HepG2 (cell line): ENCODE data around the gene ADARB2. TPM values are rescaled to one million over a fixed set of nuclear protein-coding genes. Genes with fewer than 3 reads are reported as not detected.

Source experiments
- ATAC-seq: fragments of 200-7000 bp; cut with Tn5 transposase; 3 replicates; pipeline ENCODE4 v1.9.1; 2020; ENCODE audit warnings: mild to moderate bottlenecking, moderate library complexity
- BruUV-seq: library from RNA; stranded (reverse); fragments of 400-500 nt; replicated peaks from 2 replicates; lab custom pipeline; 2021; lab: Mats Ljungman, UMichigan
- CTCF ChIA-PET: fragments of 300-600 bp; formaldehyde crosslinking; extraction: SDS; loops from one replicate; lab custom pipeline; 2021; ENCODE audit warnings: low total read pairs, inconsistent platforms, low intra/inter-chr PET ratio; lab: Yijun Ruan, JAX
- POLR2A ChIA-PET: fragments of 350-600 bp; sonication (Branson Sonifier 250); formaldehyde crosslinking; loops from one replicate; lab custom pipeline; 2020; ENCODE audit warnings: antibody characterized with exemption, inconsistent platforms; lab: Yijun Ruan, JAX
- DNase-seq: peaks from one replicate; pipeline ENCODE4 v3.0.0-alpha.2; 2015; ENCODE audit warnings: low spot score
- FAIRE-seq: peaks from 3 replicates; lab custom pipeline; 2011; peaks lifted over from hg19 to GRCh38; lab: Jason Lieb, UNC
- H2AFZ ChIP-seq: one replicate; pipeline ENCODE4 v1.6.1; 2011; ENCODE audit warnings: low read length, inconsistent platforms
- H3K27ac ChIP-seq: fragments of 300-600 bp; 3 replicates; pipeline ENCODE4 v1.8.0; 2011; ENCODE audit warnings: mixed run types, mild to moderate bottlenecking, mixed read lengths, low read length, inconsistent platforms; ENCODE audit not compliant: insufficient read depth; ENCODE audit errors: extremely low read length
- H3K27me3 ChIP-seq, 2 experiments: fragments of 200-600 bp in 1 of 2; 2 replicates in 1 of 2; 3 replicates in 1 of 2; pipeline versions ENCODE4 v1.6.0 to v1.8.0; 2011; ENCODE audit warnings: low read length in 2 of 2, mild to moderate bottlenecking in 2 of 2, moderate library complexity in 2 of 2, inconsistent platforms in 1 of 2; ENCODE audit not compliant: insufficient read depth in 2 of 2, control insufficient read depth in 1 of 2
- H3K36me3 ChIP-seq, 2 experiments: fragments of 200-600 bp in 1 of 2; replicated peaks in 1 of 2; 2 replicates in 1 of 2; 3 replicates in 1 of 2; pipeline versions ENCODE4 v1.5.1 to v1.8.0; 2011; ENCODE audit warnings: low read length in 2 of 2, inconsistent platforms in 1 of 2; ENCODE audit not compliant: insufficient read depth in 2 of 2, control insufficient read depth in 1 of 2
- H3K4me1 ChIP-seq: 2 replicates; pipeline ENCODE4 v1.5.1; 2012; ENCODE audit warnings: low read length, inconsistent platforms; ENCODE audit not compliant: insufficient read depth
- H3K4me2 ChIP-seq: 2 replicates; pipeline ENCODE4 v1.6.0; 2011; ENCODE audit warnings: low read depth, low read length, inconsistent platforms
- H3K4me3 ChIP-seq, 3 experiments: fragments of 200-600 bp in 1 of 3; sonication (generic), shearing (Covaris generic) in 1 of 3; replicated peaks in 1 of 3; 2 replicates each; pipeline ENCODE4 v1.5.1; 2011 to 2016; ENCODE audit warnings: low read length in 3 of 3, inconsistent platforms in 2 of 3, low read depth in 2 of 3, mild to moderate bottlenecking in 2 of 3, control low read depth in 1 of 3, mixed read lengths in 1 of 3; ENCODE audit not compliant: insufficient read depth in 1 of 3
- H3K79me2 ChIP-seq: one replicate; pipeline ENCODE4 v1.6.1; 2011; ENCODE audit warnings: low read length, inconsistent platforms; ENCODE audit not compliant: insufficient read depth
- H3K9ac ChIP-seq: 2 replicates; pipeline ENCODE4 v1.6.0; 2011; ENCODE audit warnings: mild to moderate bottlenecking, low read depth, low read length, inconsistent platforms; ENCODE audit not compliant: insufficient read depth
- H3K9me3 ChIP-seq: 2 replicates; pipeline ENCODE4 v1.5.1; 2012; ENCODE audit warnings: mild to moderate bottlenecking, low read length
- H4K20me1 ChIP-seq: 2 replicates; pipeline ENCODE4 v1.6.0; 2011; ENCODE audit warnings: inconsistent platforms, mild to moderate bottlenecking, low read length, moderate library complexity; ENCODE audit not compliant: insufficient read depth
- CERS6 ChIP-seq: sonication (generic); formaldehyde crosslinking; IDR thresholded peaks from 2 replicates; pipeline ENCODE4 v1.5.0; 2020; ENCODE audit warnings: missing genetic modification reagents
- DNMT3B ChIP-seq: conservative IDR thresholded peaks from 2 replicates; pipeline ENCODE4 v1.6.1; 2016; ENCODE audit warnings: missing biosample characterization, control low read depth
- FOXO1 ChIP-seq: sonication (generic); formaldehyde crosslinking; IDR thresholded peaks from 2 replicates; pipeline ENCODE4 v1.4.0; 2020; ENCODE audit warnings: missing genetic modification reagents
- NBN ChIP-seq: fragments of 450-650 bp; conservative IDR thresholded peaks from 2 replicates; pipeline ENCODE4 v1.6.1; 2017
- NCOA1 ChIP-seq: sonication (generic); formaldehyde crosslinking; IDR thresholded peaks from 2 replicates; pipeline ENCODE4 v1.9.0; 2021; ENCODE audit warnings: missing genetic modification reagents
- NR1H2 ChIP-seq: sonication (generic); formaldehyde crosslinking; IDR thresholded peaks from 2 replicates; pipeline ENCODE4 v1.8.1; 2022; ENCODE audit warnings: low read depth, missing genetic modification reagents, borderline replicate concordance
- PAWR ChIP-seq: sonication (generic); formaldehyde crosslinking; IDR thresholded peaks from 2 replicates; pipeline ENCODE4 v1.4.0; 2020; ENCODE audit warnings: missing genetic modification reagents, mild to moderate bottlenecking, borderline replicate concordance
- PHF21A ChIP-seq: sonication (generic); formaldehyde crosslinking; IDR thresholded peaks from 2 replicates; pipeline ENCODE4 v1.5.0; 2020; ENCODE audit warnings: mild to moderate bottlenecking, missing genetic modification reagents
- TMF1 ChIP-seq: sonication (generic); formaldehyde crosslinking; IDR thresholded peaks from 2 replicates; pipeline ENCODE4 v1.8.1; 2022; ENCODE audit warnings: low read depth, missing genetic modification reagents
- ZNF549 ChIP-seq: sonication (generic); formaldehyde crosslinking; IDR thresholded peaks from 2 replicates; pipeline ENCODE4 v1.5.0; 2020; ENCODE audit warnings: missing genetic modification reagents
- ZNF678 ChIP-seq: sonication (generic); formaldehyde crosslinking; IDR thresholded peaks from 2 replicates; pipeline ENCODE4 v1.4.0; 2020; ENCODE audit warnings: mild to moderate bottlenecking, missing genetic modification reagents
- ZNF703 ChIP-seq: sonication (generic); formaldehyde crosslinking; IDR thresholded peaks from 2 replicates; pipeline ENCODE4 v1.5.1; 2020; ENCODE audit warnings: missing genetic modification reagents, mild to moderate bottlenecking, moderate library complexity, borderline replicate concordance
- ZNF781 ChIP-seq: sonication (generic); formaldehyde crosslinking; IDR thresholded peaks from 2 replicates; pipeline ENCODE4 v1.5.1; 2020; ENCODE audit warnings: borderline replicate concordance, mild to moderate bottlenecking, missing genetic modification reagents; ENCODE audit errors: not compliant biosample characterization
- ZNF891 ChIP-seq: sonication (generic); formaldehyde crosslinking; IDR thresholded peaks from 2 replicates; pipeline ENCODE4 v1.5.0; 2020; ENCODE audit warnings: mild to moderate bottlenecking, missing genetic modification reagents
- WGBS: methylation state at CpG from one replicate; pipeline ENCODE4 v1.1.6; 2017; ENCODE audit warnings: low lambda C conversion rate; 5-methylcytosine and 5-hydroxymethylcytosine counted together
- in situ Hi-C: cut with HindIII; loops from 2 replicates; pipeline ENCODE4 v1.10.0; 2017; ENCODE audit warnings: low pct_unique_long_range_greater_than_20kb; ENCODE audit not compliant: extremely low pct_ligation_motif_present
- intact Hi-C: fragments of 100-400 bp; cut with micrococcal nuclease; formaldehyde crosslinking; loops from one replicate; pipeline ENCODE4 v1.10.0; 2022; ENCODE audit not compliant: unreplicated experiment
- polyA plus RNA-seq, 8 experiments: library from polyadenylated mRNA; depleted of rRNA in 3 of 8; stranded (reverse) in 7 of 8; unstranded in 1 of 8; fragments of >200 nt; fragmentation: Illumina TruSeq in 4 of 8; extraction: Trizol in 4 of 8; gene quantifications; 2 replicates each; pipeline versions ENCODE4 v1.2.1 to v1.2.3, GENCODE V29; 2011 to 2016; ENCODE audit warnings: low read depth in 4 of 8, missing spikeins in 1 of 8, mixed read lengths in 1 of 8; ENCODE audit not compliant: insufficient read depth in 1 of 8
- total RNA-seq, 5 experiments: library from RNA; depleted of rRNA; stranded (reverse); fragments of >200 nt; fragmentation: Illumina TruSeq; extraction: Trizol; gene quantifications; 2 replicates each; pipeline ENCODE4 v1.2.3, GENCODE V29; 2016; ENCODE audit warnings: low read depth in 1 of 5
- TF ChIP-seq, protein P1 (sequence below): sonication (generic); formaldehyde crosslinking; IDR thresholded peaks from 2 replicates; pipeline ENCODE4 v1.8.1; 2022; ENCODE audit warnings: low read depth, mild to moderate bottlenecking, missing genetic modification reagents

The ADARB2 gene
- total and polyA plus RNA-seq, 2 of the 13 experiments (the other 11 are each of a cell fraction or from before 2014, with no cell fraction given): not detected

GRCh38 chr10:1509011-1509530, 228.3 kb downstream of the ADARB2 start:
- Histone ChIP-seq H3K4me2 (no peak overlapping the region), H3K9me3 (no peaks in the 10 kb centered on the region), H3K27ac (no peak overlapping the region), H3K4me1 (no peaks in the 10 kb centered on the region), H3K27me3 (peaks cover 3 to 45% of the 10 kb centered on the region in 2 experiments; a peak in 2 of 5 replicates), H3K36me3 (no peaks in the 10 kb centered on the region), H3K9ac (no peak overlapping the region), H2AFZ (no peak overlapping the region), H4K20me1 (no peaks in the 10 kb centered on the region), H3K79me2 (no peaks in the 10 kb centered on the region), H3K4me3 (no peak overlapping the region)
- no peak for ATAC-seq
- BruUV-seq: no TSS peak
- TF ChIP-seq ZNF678 (no peak), NR1H2 (CRISPR knock-in tag) (no peak), FOXO1 (no peak), ZNF891 (CRISPR knock-in tag) (no peak), ZNF781 (CRISPR knock-in tag) (no peak), DNMT3B (CRISPR knock-in tag) (no peak), NCOA1 (CRISPR knock-in tag) (no peak)
- in situ Hi-C loops: no loop called here
- ChIA-PET CTCF (no interaction called here), POLR2A (no interaction called here)
- intact Hi-C loops: no loop called here
- WGBS: 21% methylated on average over 12 of the region's 15 CpGs
- FAIRE-seq: no peak
- no peak for DNase-seq

GRCh38 chr10:1508096-1508495, 229.2 kb downstream of the ADARB2 start:
- Histone ChIP-seq H3K27ac (no peak overlapping the region), H3K79me2 (no peaks in the 10 kb centered on the region), H3K9me3 (no peaks in the 10 kb centered on the region), H3K4me2 (no peak overlapping the region), H3K4me1 (no peaks in the 10 kb centered on the region), H3K4me3 (no peak overlapping the region), H3K27me3 (peaks cover 2 to 38% of the 10 kb centered on the region in 2 experiments; a peak in 2 of 5 replicates), H2AFZ (no peak overlapping the region), H3K36me3 (no peaks in the 10 kb centered on the region), H3K9ac (no peak overlapping the region), H4K20me1 (no peaks in the 10 kb centered on the region)
- DNase-seq (no peak), ATAC-seq (no peak), FAIRE-seq (no peak)
- BruUV-seq: no TSS peak
- 0% methylated on average over 1 of the region's 16 CpGs for WGBS
- POLR2A ChIA-PET: no interaction called here
- in situ Hi-C loops (no loop called here), intact Hi-C loops (no loop called here)
- no peak for TF ChIP-seq NBN
- no peak for TF ChIP-seq CERS6 (CRISPR knock-in tag)
- TF ChIP-seq, protein P1, sequence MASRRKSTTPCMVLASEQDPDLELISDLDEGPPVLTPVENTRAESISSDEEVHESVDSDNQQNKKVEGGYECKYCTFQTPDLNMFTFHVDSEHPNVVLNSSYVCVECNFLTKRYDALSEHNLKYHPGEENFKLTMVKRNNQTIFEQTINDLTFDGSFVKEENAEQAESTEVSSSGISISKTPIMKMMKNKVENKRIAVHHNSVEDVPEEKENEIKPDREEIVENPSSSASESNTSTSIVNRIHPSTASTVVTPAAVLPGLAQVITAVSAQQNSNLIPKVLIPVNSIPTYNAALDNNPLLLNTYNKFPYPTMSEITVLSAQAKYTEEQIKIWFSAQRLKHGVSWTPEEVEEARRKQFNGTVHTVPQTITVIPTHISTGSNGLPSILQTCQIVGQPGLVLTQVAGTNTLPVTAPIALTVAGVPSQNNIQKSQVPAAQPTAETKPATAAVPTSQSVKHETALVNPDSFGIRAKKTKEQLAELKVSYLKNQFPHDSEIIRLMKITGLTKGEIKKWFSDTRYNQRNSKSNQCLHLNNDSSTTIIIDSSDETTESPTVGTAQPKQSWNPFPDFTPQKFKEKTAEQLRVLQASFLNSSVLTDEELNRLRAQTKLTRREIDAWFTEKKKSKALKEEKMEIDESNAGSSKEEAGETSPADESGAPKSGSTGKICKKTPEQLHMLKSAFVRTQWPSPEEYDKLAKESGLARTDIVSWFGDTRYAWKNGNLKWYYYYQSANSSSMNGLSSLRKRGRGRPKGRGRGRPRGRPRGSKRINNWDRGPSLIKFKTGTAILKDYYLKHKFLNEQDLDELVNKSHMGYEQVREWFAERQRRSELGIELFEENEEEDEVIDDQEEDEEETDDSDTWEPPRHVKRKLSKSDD (CRISPR knock-in tag): no peak
- no peak for TF ChIP-seq TMF1 (CRISPR knock-in tag)
- no peak for TF ChIP-seq PHF21A (CRISPR knock-in tag)
- TF ChIP-seq ZNF549 (CRISPR knock-in tag): no peak
- TF ChIP-seq PAWR (CRISPR knock-in tag): no peak
- no peak for TF ChIP-seq ZNF703 (CRISPR knock-in tag)
- CTCF ChIA-PET: no interaction called here
